Uterus (tissue), 4 donors: ENCODE results near the gene PRH2. TPM values are rescaled to one million over a fixed set of nuclear protein-coding genes. Genes with fewer than 3 reads are reported as not detected.

ENCODE experiments used
- DNase-seq, 2 donors: peaks; one replicate each; pipeline ENCODE4 v3.0.0-alpha.2; 2019 to 2020
- H3K27ac ChIP-seq, 2 donors: fragments of 200-600 bp; sonication (generic); 1 replicate in 1 of 2; 2 replicates in 1 of 2; pipeline ENCODE4 v1.5.1; 2016 to 2018
- H3K27me3 ChIP-seq, 2 donors: fragments of 200-600 bp; sonication (generic); one replicate each; pipeline ENCODE4 v1.5.1; 2018 to 2019; ENCODE audit warnings: control low read depth in 1 of 2
- H3K36me3 ChIP-seq, 2 donors: fragments of 200-600 bp; sonication (generic); one replicate each; pipeline ENCODE4 v1.5.1; 2019; ENCODE audit warnings: control low read depth in 1 of 2
- H3K4me1 ChIP-seq, 2 donors: fragments of 200-600 bp; sonication (generic); one replicate each; pipeline ENCODE4 v1.5.1; 2018 to 2019; ENCODE audit warnings: control low read depth in 1 of 2
- H3K4me3 ChIP-seq, 2 donors: fragments of 200-600 bp; sonication (generic); 1 replicate in 1 of 2; 2 replicates in 1 of 2; pipeline ENCODE4 v1.5.1; 2018 to 2019; ENCODE audit warnings: mild to moderate bottlenecking in 1 of 2
- H3K9me3 ChIP-seq, 2 donors: fragments of 200-600 bp; sonication (generic); one replicate each; pipeline ENCODE4 v1.5.1; 2019; ENCODE audit warnings: control low read depth in 1 of 2
- CTCF ChIP-seq, 4 experiments: fragments of 200-600 bp in 2 of 4; fragments of 450-650 bp in 2 of 4; sonication (generic) in 2 of 4; IDR thresholded peaks; one replicate each; pipeline ENCODE4 v1.5.1; 2016 to 2019; ENCODE audit warnings: antibody characterized with exemption in 4 of 4, mild to moderate bottlenecking in 2 of 4, moderate library complexity in 1 of 4
- POLR2A ChIP-seq, 2 donors: fragments of 450-650 bp; IDR thresholded peaks; one replicate each; pipeline ENCODE4 v1.6.1; 2016; ENCODE audit warnings: antibody characterized with exemption in 2 of 2, mild to moderate bottlenecking in 1 of 2, moderate library complexity in 1 of 2
- intact Hi-C: fragments of 100-400 bp; cut with DNase I; formaldehyde crosslinking; loops from one replicate; pipeline ENCODE4 v1.15.1; 2023; ENCODE audit warnings: low total_unique reads
- total RNA-seq, 4 donors: library from RNA; depleted of rRNA in 3 of 4; stranded (reverse); fragments of >200 nt in 3 of 4; gene quantifications; one replicate each; pipeline versions ENCODE4 v1.1.0 to v1.2.4, GENCODE V29; 2014 to 2023
- donor health status: DM: yes; HTN: yes; CAD: no.

Gene PRH2
- total RNA-seq, result not detected

- H3K27ac ChIP-seq, result no peak within 1 kb of the TSS
- TF ChIP-seq CTCF (IDR thresholded peaks at IDR 0.05), result no peak
- no peak for TF ChIP-seq POLR2A (IDR thresholded peaks at IDR 0.05)
- intact Hi-C loops, result no loop called here
- no peaks in the 10 kb centered on the region for H3K36me3 ChIP-seq
- DNase-seq, result no peak
- H3K4me1 ChIP-seq, result no peaks in the 10 kb centered on the region
- no peaks in the 10 kb centered on the region for H3K27me3 ChIP-seq
- no peak within 1 kb of the TSS for H3K4me3 ChIP-seq
- H3K9me3 ChIP-seq, result no peaks in the 10 kb centered on the region
Observed at GRCh38 chr12:10928746-10929286, at the start of gene PRH2. TSS of gene PRH2 (plus strand) at chr12:10929236. CDS start at chr12:10929274, 38 bp downstream.

- no peak for DNase-seq
- Histone ChIP-seq H3K4me1 (no peaks in the 10 kb centered on the region), H3K27me3 (no peaks in the 10 kb centered on the region), H3K9me3 (no peaks in the 10 kb centered on the region), H3K4me3 (no peak within 1 kb of the TSS), H3K36me3 (no peaks in the 10 kb centered on the region), H3K27ac (no peak within 1 kb of the TSS)
- no peak for TF ChIP-seq CTCF (IDR thresholded peaks at IDR 0.05)
- TF ChIP-seq POLR2A (IDR thresholded peaks at IDR 0.05), result no peak
- intact Hi-C loops, result no loop called here
Observed at GRCh38 chr12:10884086-10884725, 44.8 kb upstream of the PRH2 start, which contains the start of gene PRH1. TSS of gene PRH1 (minus strand) at chr12:10884255. CDS start at chr12:10884217, 38 bp downstream.

GRCh38 chr12:10889226-10889625 lies 39.8 kb upstream of the PRH2 start:
- no peaks in the 10 kb centered on the region for H3K27me3 ChIP-seq
- no peak overlapping the region for H3K27ac ChIP-seq
- no peaks in the 10 kb centered on the region for H3K36me3 ChIP-seq
- H3K9me3 ChIP-seq, result no peaks in the 10 kb centered on the region
- intact Hi-C loops, result no loop called here
- DNase-seq, result no peak
- no peak overlapping the region for H3K4me3 ChIP-seq
- no peaks in the 10 kb centered on the region for H3K4me1 ChIP-seq
- no peak for TF ChIP-seq CTCF (IDR thresholded peaks at IDR 0.05)
- no peak for TF ChIP-seq POLR2A (IDR thresholded peaks at IDR 0.05)

DNA sequence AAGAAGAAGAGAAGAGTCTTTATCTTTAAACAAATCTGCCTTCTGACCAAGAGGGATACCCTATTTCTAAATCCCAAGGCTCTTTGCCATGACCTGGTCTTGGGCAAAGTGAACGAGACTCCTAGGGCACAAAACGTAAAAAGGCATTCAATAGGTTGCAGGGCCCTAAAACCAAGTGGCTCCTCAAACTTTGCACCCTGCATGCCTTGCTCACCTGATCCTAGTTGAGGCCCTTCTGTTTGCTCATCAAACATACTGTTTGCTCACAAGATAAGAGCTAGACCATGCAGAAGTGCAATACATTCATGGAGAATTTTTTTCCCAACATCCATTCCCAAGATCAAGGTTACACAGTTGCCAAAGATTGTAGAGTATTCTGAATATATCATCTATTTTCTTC lies 37.1 kb upstream of the PRH2 start:
- intact Hi-C loops, result no loop called here
- Histone ChIP-seq H3K36me3 (no peaks in the 10 kb centered on the region), H3K9me3 (no peaks in the 10 kb centered on the region), H3K27ac (no peak overlapping the region), H3K4me1 (no peaks in the 10 kb centered on the region), H3K27me3 (no peaks in the 10 kb centered on the region), H3K4me3 (no peak overlapping the region)
- TF ChIP-seq POLR2A (IDR thresholded peaks at IDR 0.05) (no peak), CTCF (IDR thresholded peaks at IDR 0.05) (no peak)
- DNase-seq, result no peak

- no peak for TF ChIP-seq CTCF (IDR thresholded peaks at IDR 0.05)
- no peak for TF ChIP-seq POLR2A (IDR thresholded peaks at IDR 0.05)
- no peak overlapping the region for H3K4me3 ChIP-seq
- intact Hi-C loops, result no loop called here
- no peaks in the 10 kb centered on the region for H3K27me3 ChIP-seq
- no peaks in the 10 kb centered on the region for H3K4me1 ChIP-seq
- no peaks in the 10 kb centered on the region for H3K36me3 ChIP-seq
- no peak for DNase-seq
- H3K27ac ChIP-seq, result no peak overlapping the region
- no peaks in the 10 kb centered on the region for H3K9me3 ChIP-seq
Observed at GRCh38 chr12:10896854-10897253, 32.2 kb upstream of the PRH2 start.
